ENCODE data around the gene GALNS.
A peak's percentile ranks its signal among the peaks of the same experiment; 100 is the strongest.
"Not testable (repeated sequence)": the region's sequence is repeated elsewhere in the genome, so short reads cannot be mapped to it uniquely, and the experiment has no call there.

GALNS gene

DNA sequence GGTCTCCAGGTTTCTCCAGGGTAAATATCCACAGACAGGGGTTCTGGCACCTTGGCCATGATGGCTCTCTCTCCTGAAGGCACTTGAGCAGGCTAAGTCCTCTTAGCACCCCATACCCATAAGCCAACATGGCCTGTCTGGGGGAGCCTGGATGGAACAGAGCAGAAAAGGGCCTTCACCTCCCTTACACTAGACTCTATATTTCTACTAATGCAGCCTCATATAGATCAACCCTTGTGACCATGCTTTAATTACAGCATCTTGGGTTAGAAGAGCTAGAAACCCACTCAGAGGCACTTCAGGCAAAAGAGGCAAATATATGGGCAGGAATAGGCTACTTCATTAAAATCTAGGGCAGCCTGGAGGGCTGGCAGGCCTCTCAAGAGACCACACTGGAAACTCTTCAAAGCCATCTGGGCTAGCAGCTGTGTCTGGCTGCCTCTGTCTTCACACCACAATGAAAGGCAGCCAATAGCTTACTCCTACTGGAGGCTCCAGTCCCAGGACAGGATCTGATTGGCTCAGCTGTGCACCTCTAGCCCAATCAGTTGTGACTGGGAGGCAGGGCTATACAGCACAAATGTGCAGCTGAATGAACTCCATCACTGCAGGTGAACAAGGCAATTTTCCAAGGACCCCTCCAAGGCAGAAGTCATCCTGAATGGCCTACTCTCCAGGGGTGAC is 57.8 kb downstream of the GALNS start:
- DNase-seq, result no peak

DNA sequence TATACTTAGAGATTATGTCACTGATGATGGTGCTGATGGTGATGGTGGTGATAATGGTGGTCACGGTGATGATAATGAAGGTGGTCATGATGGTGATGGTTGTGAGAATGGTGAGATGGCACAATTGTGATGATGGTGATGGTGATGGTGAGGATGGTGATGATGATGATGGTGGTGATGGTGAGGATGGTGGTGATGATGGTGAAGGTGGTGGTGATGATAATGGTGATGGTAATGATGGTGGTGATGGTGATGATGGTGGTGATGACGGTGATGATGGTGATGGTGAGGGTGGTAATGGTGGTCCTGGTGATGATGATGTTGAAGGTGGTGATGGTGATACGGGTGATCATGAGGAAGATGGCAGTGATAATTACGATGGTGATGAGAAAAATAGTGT is 58.7 kb downstream of the GALNS start:
- DNase-seq, result no peak

DNA sequence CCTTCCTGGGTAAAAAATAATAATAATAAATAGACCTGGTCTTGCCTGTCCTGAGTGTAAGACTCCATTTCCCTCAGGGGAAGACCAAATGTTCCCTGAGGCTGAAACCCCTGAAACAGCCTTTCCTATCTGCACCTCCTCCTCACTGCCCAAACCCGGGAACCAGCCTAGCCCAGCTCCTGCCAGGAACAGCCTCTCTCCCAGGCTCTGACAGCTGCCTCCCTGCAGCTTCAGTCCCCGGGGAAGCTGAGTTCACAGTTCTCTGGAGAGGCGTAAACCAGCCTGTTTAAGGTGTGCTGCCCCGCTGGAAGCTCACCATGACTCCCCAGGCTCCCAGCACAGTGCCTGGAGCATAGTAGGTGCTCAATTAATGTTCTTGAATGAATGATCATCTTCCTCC is 60.5 kb downstream of the GALNS start:
- no peak for DNase-seq

DNA sequence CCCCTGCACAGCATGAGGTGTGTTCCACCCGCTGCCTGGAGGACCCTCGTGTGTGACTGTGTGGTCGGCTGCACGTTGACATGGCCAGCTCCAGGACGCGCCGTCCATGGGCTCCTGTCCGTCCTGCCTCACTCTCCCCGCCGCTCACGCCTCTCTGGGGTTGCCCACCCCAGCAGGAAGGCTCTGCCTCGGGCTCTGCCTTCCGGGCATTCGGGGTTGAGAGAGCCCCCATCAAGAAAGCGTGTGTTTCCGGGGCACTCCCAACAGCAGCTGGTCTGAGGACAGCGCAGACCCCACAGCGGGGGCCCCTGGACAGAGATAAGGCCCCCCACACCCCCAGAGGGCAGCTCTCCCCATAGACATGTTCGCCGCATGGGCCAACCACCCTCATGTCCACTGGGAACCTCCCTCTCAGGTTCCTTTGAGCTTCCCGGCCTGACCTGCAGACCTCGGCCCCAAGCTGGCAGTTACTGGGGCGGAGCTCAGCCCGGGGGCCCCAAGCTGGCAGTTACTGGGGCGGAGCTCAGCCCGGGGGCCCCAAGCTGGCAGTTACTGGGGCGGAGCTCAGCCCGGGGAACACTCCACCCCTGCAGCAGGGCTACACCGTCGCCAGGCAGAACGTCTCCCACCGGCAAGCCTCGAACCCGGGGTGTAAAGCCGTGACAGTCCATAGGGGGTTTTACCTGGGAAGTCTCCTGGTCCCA is 63.3 kb downstream of the GALNS start:
- no peak for DNase-seq

DNA sequence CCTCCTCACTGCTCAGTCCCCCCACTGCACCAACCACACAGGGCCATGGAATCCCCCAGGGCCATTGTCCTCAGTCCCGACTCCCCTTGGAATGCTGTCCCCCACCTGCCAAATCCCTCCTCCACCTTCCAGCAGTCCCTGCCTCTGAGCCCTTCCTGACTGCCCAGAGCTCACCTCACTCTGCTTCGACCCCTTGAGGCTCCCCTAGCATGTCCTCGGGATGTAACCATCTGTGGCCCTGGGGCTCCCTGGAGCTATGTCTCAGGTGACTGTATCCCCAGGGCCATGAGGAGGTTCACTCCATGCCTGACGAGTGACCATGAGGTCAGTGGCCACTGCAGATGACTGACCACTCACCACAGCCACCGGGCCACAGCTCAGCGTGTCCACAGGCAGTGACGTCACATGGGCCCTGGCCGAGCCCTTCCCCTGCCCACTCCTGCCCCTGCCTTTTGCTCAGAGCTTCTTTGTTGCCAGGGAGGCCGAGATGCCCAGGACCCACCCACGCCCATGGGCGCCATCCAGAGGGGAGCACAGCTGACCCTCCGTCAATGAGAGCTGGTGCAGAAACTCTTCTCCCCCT is 64.0 kb downstream of the GALNS start:
- DNase-seq, result no peak

DNA sequence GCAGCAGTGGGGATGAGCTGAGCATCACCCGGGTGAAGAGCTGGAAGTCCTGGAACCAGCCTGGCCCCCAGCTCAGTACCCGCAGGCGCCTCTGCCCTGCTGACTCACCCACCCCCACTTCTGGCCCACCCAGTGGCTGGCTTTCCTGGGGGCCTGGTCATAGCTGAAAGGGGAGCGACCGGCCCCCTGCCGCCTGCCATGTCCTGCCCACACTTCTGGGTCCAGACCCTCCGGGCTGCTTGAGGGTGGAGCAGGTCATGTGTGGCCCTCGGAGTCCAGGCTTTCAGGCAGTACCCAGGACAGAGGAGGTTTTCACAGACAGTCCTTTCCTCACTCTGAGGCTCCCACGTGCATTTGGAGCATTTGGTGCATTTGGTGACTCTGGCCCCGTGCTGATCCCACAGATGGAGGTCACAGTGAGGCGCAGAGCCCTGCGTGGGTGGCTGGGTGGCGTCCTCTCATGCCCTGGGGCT is 64.6 kb downstream of the GALNS start:
- no peak for DNase-seq

DNA sequence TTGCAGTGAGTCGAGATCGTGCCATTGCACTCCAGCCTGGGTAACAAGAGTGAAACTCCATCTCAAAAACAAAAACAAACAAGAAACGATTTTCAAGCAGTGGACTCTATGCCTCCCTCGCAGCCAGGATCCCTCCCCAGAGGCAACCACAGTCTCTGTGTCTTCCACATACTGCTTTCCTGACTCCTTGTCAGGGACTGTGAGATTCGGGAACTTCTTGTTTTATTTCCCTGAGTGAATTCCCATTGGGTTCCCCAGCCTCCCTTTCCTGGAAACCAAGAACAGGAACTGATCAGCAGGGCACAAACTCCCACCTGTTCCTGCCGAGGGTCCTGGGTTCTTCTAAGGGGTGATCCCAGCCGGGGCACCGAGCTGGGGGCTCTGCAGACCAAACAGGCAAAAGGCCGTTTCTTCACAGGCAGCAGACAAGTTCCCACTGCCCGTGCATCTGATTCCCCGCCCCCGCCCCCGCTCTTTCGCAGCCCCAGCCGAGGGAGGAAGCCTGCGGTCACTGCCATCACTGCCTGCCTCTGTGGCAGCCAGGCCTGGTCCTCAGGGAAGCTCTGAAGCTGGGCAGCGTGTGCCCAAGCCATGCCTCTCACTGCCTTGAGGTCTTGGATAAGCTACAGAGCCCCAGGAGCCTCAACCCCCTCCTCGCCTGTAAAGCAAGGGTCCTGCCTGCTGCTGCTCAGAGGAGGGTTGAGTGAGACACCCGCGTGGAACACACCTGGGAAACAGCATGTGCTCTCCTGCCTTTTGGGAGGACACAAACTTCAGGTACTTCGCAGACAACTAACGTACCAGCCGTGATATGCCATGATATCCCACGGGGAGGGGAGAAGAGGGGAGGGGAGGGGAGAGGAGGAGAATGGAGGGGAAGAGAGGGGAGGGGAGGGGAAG is 66.2 kb downstream of the GALNS start:
- DNase-seq, result peak; percentile 80

DNA sequence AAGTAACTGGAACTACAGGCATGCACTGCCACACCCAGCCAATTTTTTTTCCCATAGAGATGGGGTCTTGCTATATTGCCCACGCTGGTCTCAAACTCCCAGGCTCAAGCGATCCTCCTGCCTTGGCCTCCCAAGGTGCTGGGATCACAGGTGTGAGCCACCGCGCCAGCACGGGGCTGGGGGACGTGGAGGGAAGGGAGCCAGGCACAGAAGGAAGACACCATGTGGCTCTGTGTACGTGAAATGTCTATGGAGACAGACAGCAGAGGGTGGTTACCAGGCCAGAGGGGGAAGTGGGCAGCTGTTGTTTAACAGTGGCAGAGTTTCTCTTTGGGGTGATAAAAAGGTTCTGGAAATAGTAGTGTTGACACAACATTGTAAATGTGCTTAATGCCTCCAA is 67.2 kb downstream of the GALNS start:
- no peak for DNase-seq

DNA sequence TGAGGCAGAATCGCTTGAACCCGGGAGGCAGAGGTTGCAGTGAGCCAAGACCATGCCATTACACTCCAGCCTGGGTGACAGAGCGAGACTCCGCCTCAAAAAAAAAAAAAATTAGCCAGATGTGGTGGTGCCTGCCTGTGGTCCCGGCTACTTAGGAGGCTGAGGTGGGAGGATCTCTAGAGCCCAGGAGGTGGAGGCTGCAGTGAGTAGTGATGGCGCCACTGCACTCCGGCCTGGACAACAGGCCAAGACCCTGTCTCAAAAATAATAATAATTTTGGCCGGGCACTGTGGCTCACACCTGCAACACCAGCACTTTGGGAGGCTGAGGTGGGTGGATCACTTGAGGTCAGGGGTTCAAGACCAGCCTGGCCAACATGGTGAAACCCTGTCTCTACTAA is 68.0 kb downstream of the GALNS start:
- not testable (repeated sequence) for DNase-seq

DNA sequence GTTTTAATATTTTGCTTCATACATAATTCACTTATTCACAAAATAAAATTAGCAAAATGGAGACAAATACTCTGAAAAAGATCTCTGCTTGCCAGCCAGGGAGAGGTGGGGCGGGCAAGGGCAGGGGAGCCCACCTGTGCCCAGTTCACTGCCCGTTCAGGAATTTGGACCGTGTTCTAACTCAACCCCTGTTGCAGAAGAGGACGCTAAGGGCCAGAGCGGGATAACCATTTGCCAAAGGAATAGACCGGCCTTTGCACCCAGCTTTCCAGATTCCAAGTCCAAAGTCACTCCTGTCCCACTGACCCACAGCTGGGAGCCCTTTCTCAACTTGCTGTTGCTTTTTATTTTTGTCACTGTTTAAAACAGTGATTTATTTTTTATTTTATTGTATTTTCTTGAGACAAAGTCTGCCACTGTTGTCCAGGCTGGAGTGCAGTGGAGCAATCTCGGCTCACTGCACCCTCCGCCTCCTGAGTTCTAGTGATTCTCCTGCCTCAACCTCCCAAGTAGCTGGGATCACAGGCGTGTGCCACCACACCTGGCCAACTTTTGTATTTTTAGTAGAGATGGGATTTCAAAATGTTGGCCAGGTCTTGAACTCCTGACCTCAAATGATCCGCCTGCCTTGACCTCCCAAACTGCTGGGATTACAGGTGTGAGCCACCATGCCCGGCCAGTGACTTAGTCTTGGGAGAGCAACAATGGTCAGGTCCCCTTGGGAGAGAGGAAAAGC is 69.0 kb downstream of the GALNS start:
- DNase-seq, result no peak

DNA sequence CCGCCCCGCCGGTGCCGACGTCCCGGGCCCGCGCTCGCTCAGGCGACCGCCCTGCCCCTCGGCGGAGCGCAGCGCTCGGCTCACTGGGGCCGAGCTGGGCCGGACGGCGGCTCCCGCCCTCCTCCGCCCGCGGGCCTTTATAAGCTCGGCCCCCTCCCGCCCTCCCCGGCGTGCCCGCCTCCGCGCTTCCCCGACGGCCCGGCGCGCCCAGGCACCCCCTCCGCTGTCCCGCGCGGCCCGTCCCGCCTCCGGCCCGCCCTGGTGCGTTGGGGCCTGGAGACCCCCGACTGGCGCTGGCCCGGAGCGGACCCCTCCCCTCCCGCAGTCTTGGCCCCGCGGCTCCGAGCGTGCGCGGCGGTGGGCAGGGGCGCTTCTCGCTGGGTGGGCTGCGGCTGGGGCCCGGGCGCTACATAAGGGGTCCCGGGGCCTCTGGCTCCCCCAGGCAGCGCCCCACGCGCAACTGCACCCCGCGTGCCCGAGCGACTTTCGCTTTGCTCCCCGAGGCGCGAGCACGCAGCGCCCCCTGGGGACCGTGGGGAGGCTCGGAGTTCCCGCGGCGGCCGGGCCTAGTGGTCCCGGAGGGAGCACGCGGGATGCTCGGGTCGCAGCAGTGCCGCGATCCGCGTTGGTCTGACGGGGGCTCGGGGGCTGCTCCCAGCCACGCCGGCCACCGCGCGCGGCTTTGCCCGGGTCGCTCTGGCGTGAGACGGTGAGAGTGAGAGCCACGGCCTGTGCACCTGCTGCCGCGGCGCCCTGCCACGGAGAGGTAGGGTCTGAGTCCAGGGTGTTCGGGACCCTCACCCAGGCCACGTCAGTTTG is 71.4 kb downstream of the GALNS start, which contains the start of gene PIEZO1:
Gene PIEZO1, minus strand, starts transcription at position 115 of the 819 bp plus-strand sequence. CDS start 256 bp downstream, outside the sequence.
- DNase-seq, result peak; percentile 91

DNA sequence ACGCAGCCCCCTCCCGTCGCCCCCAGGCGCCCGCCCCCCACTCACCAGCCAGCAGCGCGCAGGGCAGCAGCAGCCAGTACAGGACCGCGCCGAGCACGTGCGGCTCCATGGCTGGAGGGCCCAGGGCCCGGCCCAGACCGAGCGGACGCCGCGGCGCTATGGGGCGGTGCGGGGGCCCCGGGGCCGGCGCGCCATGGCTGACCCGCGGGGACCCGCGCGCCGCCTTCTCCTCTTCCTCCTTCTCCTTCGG is 72.0 kb downstream of the GALNS start:
- DNase-seq, result no peak

DNA sequence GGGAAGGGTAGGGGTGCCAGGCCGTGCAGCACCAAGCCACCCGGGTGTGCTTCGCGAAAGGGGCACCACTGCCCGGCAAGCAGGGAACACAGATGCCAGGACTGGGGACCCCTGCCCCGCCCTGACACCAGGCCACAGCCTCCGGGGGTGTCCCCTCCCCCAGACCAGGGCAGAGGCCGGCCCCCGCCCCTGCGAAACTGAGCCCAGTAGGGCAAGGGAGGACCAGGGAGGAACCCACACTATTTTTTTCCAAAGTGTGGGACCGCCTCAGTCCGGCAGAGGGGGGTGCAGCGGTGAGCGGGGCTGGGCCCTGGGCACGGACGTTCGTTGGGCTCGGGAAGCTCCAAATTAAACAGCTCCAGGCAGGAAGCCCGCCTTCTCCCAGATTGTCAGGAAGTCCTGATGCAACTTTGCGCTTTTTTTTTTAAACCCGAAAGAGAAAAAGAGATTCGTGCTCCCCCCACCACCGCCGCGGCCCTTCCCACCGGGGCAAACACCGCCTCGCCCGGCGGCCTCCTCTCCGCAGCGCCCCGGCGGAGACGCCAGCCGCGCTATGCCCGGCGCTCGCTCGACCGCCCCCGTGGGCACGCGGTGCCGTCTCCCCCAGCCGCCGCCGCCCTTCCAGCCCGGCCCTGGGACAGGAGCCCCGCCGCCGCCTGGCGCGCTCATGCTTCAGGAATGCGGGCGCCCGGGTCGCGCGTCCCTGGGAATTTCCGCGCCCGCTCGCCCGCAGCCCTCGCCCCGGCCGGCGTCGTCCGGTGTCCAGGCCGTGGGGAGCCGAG is 72.5 kb downstream of the GALNS start:
- peak; percentile 80 for DNase-seq

DNA sequence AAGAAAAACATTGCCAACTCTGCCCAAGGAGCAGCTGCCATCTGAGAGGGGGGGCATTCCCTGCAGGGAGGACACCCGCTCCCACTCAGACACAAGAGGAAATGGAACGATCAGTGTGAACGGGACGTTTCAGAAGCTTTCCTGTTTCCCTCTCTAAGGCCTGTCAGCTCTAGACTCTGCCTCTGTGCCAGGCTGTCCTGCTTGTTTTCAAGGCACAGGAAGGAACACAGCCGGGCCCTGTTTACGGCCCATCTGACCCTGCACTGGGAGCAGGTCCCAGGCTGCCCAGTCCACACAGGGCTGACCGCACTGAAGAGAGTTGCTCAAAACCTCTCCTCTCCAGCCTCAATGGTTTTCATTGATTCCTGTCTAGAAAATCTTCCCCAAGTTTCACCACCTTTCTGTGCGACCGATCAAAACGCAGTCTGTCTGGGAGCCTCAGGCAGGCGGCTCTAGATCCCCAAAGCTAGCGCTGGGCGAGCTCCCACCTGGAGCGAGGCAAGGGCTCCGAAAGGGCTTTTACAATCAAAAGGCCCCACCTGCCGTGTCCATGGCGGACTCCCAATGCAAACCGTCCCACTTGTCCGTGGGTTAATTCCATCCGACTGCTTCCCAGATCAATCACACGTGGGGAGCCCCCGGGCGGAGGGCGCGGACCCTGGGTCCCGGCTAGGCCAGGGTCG is 73.2 kb downstream of the GALNS start:
- DNase-seq, result peak; percentile 67

DNA sequence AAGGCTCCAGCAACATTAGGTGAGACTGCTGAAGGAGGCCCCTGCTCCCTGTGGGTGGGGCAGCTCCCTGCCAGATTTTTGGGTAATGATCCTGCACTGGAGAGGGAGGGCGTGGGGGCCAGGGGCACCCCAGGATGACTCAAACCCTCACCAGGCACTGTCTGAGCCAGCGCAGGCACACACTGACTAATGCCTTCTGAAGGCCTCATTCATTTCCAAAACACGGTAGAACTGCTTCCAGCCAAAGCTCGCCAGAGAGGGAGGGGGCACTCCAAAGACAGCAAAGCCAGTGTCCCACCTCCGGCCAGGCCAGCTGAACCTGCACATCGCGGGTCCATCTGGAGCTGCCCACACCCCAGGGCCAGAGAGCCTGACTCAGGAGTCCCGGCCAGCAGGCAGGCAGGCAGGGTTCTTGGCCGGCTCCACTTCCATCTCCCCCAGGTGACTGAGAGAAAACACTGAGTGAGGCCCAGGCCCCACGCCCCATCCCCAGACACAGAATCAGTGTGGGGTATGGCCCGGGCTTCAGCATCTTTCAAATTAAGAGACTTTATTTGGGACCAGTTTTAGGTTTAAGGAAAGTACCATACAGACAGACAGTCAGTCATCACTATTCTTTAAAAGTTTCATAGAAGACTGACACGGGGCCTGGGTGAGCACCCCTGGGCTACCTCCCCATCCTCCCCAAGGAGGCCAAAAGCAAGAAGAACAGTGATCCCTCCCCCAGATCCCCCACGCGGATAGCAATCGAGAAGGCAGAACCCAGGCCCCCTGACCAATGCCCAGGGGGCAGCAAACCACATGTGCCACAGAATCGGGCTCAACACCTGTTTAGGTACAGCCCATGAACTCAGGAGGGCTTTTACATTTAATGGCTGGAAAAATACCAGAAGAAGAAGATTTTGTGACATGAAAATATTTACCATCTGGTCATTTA is 74.0 kb downstream of the GALNS start:
- DNase-seq, result peak; percentile 84

DNA sequence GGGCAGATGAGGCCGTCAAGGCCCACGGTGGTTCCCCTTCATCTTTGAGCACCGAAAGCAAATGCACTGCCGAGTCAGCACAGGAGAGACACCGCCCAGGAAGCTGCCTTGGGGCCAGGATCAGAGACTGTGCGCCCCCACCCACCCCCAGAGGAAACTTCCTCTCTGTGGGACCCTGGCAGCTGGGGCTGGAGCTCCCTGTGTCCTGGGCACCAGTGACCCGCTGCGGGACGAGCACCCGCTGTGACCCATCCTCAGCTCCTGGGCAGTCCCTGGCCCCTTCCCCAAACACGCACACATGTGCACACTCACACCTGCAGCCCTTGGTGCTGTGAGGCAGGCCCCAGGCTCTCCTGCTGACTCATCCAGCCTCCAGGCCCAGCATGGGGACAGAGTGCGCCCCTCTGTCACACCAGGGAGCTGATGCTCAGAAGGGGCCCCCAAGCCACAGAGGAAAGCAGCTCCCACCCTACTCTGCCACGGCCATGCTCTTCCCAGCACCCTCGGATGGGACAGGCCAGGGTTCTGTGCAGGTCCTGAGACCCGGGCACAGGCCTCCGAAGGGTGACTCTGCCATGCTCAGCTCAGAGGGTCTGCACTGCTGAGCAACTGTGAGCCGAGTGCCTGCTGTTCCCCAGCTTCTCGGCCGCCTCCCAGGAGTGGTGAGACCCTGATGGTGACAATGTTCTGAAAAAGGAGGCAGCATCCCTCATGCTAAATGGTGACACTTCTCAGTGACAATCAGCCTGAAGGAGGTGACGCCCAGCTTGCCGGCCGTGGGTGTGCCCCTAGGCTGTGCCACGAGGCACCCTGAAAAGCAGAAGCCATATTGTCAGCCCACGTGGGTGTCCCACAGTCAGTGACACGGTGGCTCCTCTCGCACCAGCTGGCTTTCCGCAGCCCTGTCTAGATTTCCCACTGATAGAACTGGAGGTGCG is 75.3 kb downstream of the GALNS start:
- DNase-seq, result peak; percentile 88

DNA sequence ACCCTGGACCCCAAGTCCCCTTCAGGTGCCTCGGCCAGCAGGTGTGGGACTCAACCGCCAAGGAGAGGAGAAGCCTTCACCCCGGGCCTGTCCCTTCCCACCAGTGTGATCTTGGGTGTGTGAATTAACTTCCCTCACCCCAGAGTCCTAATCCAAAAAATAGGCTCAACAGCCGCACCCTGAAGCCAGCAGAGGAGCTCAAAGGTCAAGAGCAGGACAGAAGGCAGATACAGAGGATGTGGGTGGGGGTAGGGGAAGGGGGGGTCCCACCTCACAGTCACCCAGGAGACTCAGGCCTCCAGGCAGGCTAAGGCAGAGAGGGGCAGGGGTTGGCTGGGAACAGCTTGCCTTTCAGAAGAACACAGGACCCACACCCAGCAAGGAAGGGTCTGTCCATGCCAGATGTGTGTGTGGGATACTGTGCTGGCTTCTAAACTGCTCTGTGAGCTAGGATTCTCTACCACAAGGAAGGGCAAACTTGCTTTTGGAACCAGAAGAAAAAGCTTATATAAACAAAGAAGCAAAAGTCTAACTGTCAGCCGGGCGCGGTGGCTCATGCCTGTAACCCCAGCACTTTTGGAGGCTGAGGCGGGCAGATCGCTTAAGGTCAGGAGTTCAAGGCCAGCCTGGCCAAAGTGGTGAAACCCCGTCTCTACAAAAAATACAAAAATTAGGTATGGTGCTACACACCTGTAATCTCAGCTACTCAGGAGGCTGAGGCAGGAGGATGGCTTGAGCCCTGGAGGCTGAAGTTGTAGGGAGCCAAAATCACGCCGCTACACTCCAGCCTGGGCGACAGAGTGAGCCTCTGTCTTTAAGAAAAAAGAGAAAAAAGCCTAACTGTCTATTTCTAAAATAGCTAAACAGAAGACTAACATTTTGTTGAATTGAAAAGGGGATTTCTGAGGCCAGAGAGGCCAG is 76.3 kb downstream of the GALNS start:
- no peak for DNase-seq
